ENCODE results near the gene SLC25A25. TPM values are rescaled to one million over a fixed set of nuclear protein-coding genes. Genes with fewer than 3 reads are reported as not detected.

The SLC25A25 gene
- total and polyA plus RNA-seq, 9 of the 15 experiments (the other 6 are each of a cell fraction or from before 2014, with no cell fraction given), result 0.07 to 35.9 (median 23.2) TPM

- TF ChIP-seq ZNF639 (CRISPR knock-in tag; conservative IDR thresholded peaks at IDR 0.05 in 1 of 2, IDR thresholded peaks at IDR 0.05 in 1 of 2) (no peak), TEAD1 (CRISPR knock-in tag; IDR thresholded peaks at IDR 0.05) (no peak), ZNF561 (CRISPR knock-in tag; conservative IDR thresholded peaks at IDR 0.05) (no peak), MYC (IDR thresholded peaks at IDR 0.05; ENCODE audit: low read depth, low read length) (peak; percentile 95), MYC (CRISPR knock-in tag; IDR thresholded peaks at IDR 0.05; ENCODE audit: borderline replicate concordance, low read depth) (no peak), STAT6 (CRISPR knock-in tag; IDR thresholded peaks at IDR 0.05) (no peak; the same call in 1 of the 2 replicates), MCM5 (IDR thresholded peaks at IDR 0.05; ENCODE audit: low read depth) (no peak), DIDO1 (tag; IDR thresholded peaks at IDR 0.05; ENCODE audit: low read depth) (no peak), RBM15 (IDR thresholded peaks at IDR 0.05; ENCODE audit: insufficient read depth, low read length) (no peak), PRDM10 (IDR thresholded peaks at IDR 0.05; ENCODE audit: partially characterized antibody) (no peak), ATF2 (CRISPR knock-in tag; IDR thresholded peaks at IDR 0.05) (no peak), RB1 (IDR thresholded peaks at IDR 0.05; ENCODE audit: low read depth) (peak; percentile 83), KLF1 (tag; IDR thresholded peaks at IDR 0.05) (no peak), XRCC3 (IDR thresholded peaks at IDR 0.05) (no peak)
- TF ChIP-seq, protein P1, sequence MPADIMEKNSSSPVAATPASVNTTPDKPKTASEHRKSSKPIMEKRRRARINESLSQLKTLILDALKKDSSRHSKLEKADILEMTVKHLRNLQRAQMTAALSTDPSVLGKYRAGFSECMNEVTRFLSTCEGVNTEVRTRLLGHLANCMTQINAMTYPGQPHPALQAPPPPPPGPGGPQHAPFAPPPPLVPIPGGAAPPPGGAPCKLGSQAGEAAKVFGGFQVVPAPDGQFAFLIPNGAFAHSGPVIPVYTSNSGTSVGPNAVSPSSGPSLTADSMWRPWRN (IDR thresholded peaks at IDR 0.05; ENCODE audit: low read depth), result no peak
Measured at GRCh38 chr9:128034821-128035652, 33.0 kb upstream of the SLC25A25 start (continued).
